Dedifferentiated amniotic fluid mesenchymal stem cell (primary cell): Measurements from ENCODE around the gene USP48.
"Not testable (repeated sequence)": the region's sequence is repeated elsewhere in the genome, so short reads cannot be mapped to it uniquely, and the experiment has no call there.

Experiments used
- DNase-seq: peaks from one replicate; pipeline ENCODE4 v3.0.0-alpha.2; 2016; ENCODE audit errors: extremely low spot score

USP48 gene

DNA sequence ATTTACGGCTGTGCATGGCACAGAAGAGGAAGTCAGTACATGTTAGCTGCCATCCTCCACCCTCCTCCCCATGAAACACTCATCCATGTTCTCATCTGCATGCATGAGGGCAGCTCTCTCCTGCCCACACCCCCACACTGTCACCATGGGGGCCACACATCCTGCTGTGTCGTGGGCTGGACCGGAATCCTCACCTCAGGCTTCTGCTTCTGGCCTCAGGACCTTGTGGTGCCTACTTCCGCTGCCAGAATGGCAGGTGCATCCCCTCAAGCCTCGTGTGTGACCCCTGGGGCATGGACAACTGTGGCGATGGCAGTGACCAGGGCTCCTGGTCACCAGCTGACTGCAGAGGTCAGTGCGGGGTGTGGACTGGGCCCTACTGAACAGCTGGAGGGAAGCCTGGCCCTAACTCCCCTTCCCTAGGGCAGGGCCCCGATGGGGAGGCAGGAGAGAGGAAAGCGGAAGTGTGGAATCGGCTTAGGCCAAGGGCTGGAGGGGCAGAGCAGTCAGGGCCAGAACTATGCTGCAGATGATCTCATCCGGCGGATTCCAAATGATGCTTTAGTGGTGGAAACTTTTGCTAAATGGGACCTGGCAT is 32.9 kb upstream of the USP48 start:
- no peak for DNase-seq

GRCh38 chr1:21814981-21815582 is 32.1 kb upstream of the USP48 start:
- DNase-seq: no peak

DNA sequence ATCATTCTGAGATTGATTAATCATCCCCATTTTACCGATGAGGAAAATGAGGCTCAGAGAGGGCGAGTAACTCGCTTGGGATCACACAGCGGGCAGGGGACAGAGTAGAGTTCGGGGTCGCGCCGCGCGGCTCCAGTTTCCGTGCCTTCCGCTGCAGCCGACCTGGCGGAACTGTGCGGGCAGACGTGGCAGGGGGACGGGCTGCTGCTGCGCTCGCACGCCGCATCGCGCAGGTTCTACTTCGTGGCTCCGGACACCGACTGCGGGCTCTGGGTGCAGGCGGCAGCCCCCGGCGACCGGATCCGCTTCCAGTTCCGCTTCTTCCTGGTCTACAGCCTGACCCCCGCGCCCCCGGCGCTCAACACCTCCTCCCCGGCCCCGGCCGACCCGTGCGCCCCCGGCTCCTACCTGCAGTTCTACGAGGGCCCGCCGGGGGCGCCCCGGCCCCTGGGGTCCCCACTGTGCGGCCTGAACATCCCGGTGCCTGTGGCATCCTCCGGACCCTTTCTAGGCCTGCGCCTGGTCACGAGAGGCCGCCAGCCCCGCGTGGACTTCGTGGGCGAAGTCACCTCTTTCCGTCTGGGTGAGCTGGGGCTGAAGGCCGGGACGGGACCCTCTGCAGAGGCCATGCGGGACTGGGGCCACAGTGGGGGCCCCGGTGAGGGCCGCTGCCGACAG is 31.4 kb upstream of the USP48 start:
- DNase-seq: no peak

GRCh38 chr1:21813542-21813941 is 30.6 kb upstream of the USP48 start:
- DNase-seq: no peak

GRCh38 chr1:21811875-21812305 is 28.9 kb upstream of the USP48 start, which contains the start of gene LDLRAD2:
TSS of gene LDLRAD2 (plus strand) at chr1:21812265. CDS start at chr1:21812452, 187 bp downstream.
- no peak for DNase-seq

DNA sequence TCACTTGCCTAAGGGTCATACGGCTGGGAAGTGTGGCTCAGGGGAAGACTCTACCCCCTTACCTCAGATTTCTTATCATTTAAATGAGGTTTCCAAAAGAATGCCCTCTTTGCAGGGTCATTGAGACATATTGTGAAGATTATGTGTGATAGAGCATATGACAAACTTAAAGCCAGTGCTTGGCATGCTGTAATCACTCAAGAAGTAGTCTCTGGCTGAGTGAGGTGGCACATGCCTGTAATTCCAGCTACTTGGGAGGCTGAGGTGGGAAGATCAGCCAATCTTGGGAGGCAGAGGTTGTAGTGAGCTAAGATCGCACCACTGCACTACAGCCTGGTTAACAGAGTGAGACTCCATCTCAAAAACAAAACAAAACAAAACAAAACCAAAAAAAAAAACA is 21.6 kb upstream of the USP48 start:
- no peak for DNase-seq

GRCh38 chr1:21801100-21801499 is 18.2 kb upstream of the USP48 start:
- no peak for DNase-seq

- DNase-seq: no peak
Measured at GRCh38 chr1:21799730-21800129, 16.8 kb upstream of the USP48 start.

- no peak for DNase-seq
Measured at GRCh38 chr1:21795075-21795474, 12.1 kb upstream of the USP48 start.

DNA sequence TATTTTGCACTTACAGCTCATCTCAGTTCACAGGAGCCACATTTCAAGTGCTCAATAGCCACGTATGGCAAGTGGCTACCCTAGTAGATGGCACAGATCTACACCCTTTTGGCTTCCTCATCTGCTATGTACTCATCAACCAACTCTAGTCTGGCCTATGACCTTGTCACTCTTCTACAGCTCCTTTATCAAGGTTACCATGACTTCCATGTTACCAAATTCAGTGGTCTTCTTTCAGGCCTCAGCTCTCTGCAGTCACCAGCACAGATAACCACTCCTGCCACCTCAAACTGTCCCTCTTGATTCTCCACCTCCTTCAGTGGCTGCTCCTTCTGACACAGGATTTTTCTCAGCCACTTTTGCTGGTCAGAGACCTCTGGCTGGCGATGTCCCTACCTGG is 11.7 kb upstream of the USP48 start:
- DNase-seq: no peak

- no peak for DNase-seq
Measured at GRCh38 chr1:21793104-21793503, 10.2 kb upstream of the USP48 start.

GRCh38 chr1:21786640-21787039 is 3.7 kb upstream of the USP48 start:
- no peak for DNase-seq

DNA sequence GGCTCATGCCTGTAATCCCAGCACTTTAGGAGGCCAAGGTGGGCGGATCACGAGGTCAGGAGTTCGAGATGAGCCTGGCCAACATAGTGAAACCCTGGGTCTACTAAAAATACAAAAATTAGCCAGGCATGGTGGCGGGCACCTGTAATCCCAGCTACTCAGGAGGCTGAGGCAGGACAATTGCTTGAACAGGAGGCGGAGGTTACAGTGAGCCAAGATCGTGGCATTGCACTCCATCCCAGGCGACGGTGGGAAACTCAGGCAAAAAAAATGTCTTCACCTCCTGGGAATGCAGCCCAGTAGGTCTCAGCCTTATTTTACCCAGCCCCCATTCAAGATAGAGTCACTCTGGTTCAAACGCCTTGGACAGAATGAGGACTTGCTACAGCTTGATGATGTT is 2.8 kb upstream of the USP48 start:
- not testable (repeated sequence) for DNase-seq

- DNase-seq: peak; percentile 52
Measured at GRCh38 chr1:21783679-21784603, 992 bp upstream of the USP48 start.

GRCh38 chr1:21782349-21782867 is 541 bp downstream of the USP48 start:
- peak; percentile 28 for DNase-seq

GRCh38 chr1:21781815-21782348 is 1.1 kb downstream of the USP48 start:
- peak; percentile 65 for DNase-seq

- DNase-seq: no peak
Measured at GRCh38 chr1:21779613-21780521, 3.1 kb downstream of the USP48 start.

GRCh38 chr1:21778405-21778727 is 4.6 kb downstream of the USP48 start:
- no peak for DNase-seq

- not testable (repeated sequence) for DNase-seq
Measured at GRCh38 chr1:21776925-21777324, 6.0 kb downstream of the USP48 start.

GRCh38 chr1:21775985-21776562 is 6.9 kb downstream of the USP48 start:
- no peak for DNase-seq
